Stimulated activated CD8-positive, alpha-beta memory T cell treated with anti-CD3 and anti-CD28 coated beads, Interleukin-4, amount 100 ng/mL, for 1 hour (primary cell): ENCODE measurements around the gene PYGM.
A peak's percentile ranks its signal among the peaks of the same experiment; 100 is the strongest.

Experiments
- DNase-seq, 2 donors: peaks; one replicate each; pipeline ENCODE4 v3.0.0-alpha.2; 2020; ENCODE audit warnings: low read depth in 2 of 2, low spot score in 1 of 2

The PYGM gene

GRCh38 chr11:64768300-64768694 lies 8.5 kb upstream of the PYGM start:
- DNase-seq, result no peak

GRCh38 chr11:64767344-64768299 lies 7.8 kb upstream of the PYGM start:
- peak; percentile 66 to 89 for DNase-seq

DNA sequence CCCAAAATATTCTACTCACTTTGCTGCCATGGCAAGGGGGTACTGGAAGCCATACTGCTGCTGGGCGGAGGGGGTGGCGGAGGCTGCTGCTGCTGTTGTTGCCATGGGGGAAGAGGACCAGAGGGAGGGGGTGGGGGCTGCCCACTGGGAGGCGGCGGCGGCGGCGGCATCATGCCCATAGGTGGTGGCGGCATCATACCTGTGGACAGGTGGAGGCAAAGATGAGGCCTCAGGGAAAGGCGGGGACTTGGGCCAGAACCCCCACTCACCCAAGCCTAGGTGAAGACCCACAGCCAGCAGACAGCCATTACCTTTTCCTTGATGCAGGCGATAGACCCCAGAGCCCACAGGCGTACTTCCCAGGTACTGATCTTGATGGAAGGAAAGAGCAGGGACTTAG lies 7.1 kb upstream of the PYGM start:
- DNase-seq, result no peak

- DNase-seq, result no peak
These were observed 6.3 kb upstream of the PYGM start for GRCh38 chr11:64765851-64766665.

DNA sequence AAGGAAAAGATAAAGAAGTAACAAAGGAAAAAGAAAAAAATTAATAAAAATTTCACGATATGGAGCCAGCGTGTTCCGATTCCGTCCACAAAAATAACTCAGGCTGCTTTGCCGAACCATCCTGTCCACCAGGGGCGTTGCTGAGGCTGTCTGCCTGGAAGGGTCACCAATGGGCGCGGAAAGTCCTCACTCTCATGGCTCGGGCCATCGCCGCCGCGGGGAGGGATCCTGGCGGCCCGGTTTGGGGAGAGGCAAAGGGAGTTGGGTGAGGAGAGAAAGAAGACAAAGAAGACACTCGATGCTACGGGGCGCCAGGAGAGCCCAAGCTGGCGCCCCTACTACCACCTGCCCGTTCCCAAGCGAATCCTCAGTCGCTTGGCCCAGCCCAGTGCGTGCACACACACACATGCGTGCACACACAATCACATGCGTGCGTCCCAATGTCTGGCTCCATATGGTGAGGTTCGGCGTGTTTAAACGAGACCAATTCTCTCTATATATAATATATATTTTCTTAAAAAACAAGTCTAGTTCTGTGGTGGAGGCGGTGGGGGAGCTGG lies 5.6 kb upstream of the PYGM start:
- no peak for DNase-seq

DNA sequence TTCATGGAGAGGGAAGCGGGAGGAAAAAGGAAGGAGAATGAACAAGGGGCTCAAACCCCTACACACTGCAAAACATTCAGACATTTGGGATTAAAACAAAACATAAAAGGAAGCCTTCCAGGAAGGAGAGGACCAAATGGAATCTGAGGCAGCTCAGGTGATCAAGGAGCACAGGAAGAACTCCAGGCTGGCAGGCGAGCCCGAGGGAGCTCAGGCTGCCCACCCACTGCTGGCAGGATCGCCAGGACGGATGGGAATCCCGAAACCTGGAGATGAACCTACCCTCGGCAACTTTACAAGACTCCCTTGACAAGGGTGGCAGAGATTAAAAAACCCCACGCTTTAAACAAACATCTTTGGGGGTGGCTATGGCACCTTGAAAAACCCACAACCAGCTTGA lies 5.0 kb upstream of the PYGM start:
- DNase-seq, result no peak

DNA sequence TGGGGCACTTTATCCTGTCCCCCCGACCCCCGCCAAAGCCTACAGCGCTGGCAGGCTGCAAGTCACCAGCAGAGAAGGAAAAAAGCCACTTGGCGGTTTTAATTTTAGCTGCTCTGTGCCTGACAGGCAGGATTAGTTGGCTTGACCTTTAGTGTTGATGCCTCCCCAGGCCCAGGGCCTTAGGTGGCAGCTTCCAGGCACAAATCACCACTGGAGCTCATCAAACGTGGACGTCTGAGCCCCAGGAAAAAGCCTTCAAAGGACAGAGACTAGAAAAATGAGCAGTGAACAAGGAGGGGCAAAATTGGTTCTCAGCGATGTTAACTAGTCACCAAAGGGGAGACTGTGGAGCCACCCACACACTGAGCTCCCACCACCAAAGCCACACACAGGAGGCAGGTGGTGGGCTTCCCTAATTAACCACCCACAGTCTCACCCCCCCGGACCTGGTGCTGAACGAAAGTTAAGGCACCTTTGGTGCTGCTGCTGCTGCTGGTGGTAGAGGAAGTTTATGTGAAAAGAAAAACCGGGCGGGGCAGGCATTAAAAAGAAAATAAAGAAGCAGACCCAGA lies 4.4 kb upstream of the PYGM start:
- DNase-seq, result peak in 1 of 2 donors; percentile 36

- no peak for DNase-seq
These were observed 3.8 kb upstream of the PYGM start for GRCh38 chr11:64763526-64764039.

GRCh38 chr11:64762674-64763525 lies 3.1 kb upstream of the PYGM start:
- DNase-seq, result no peak

DNA sequence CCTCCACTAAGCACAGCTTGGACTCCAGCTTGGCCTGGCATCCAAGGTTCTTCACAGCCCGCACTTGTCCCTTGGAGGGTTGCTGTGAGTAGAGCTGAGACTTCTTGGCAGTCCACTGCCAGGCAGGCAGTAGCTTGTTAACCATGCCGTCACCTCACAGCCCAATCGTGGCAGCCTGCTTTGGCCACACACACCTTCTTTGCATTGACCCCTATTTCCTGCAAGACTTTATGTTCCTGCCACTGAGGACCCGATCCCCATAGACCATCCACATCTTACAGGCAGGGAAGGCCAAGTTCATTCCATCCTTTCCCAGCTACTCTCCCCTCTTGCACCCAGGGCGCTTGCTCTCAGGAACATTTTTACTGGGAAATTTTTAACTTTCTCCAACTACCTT lies 2.5 kb upstream of the PYGM start:
- DNase-seq, result no peak

GRCh38 chr11:64760759-64761420 lies 1.1 kb upstream of the PYGM start:
- DNase-seq, result no peak

- no peak for DNase-seq
These were observed 548 bp downstream of the PYGM start for GRCh38 chr11:64759131-64759721.

GRCh38 chr11:64758330-64759079 lies 1.3 kb downstream of the PYGM start:
- no peak for DNase-seq

DNA sequence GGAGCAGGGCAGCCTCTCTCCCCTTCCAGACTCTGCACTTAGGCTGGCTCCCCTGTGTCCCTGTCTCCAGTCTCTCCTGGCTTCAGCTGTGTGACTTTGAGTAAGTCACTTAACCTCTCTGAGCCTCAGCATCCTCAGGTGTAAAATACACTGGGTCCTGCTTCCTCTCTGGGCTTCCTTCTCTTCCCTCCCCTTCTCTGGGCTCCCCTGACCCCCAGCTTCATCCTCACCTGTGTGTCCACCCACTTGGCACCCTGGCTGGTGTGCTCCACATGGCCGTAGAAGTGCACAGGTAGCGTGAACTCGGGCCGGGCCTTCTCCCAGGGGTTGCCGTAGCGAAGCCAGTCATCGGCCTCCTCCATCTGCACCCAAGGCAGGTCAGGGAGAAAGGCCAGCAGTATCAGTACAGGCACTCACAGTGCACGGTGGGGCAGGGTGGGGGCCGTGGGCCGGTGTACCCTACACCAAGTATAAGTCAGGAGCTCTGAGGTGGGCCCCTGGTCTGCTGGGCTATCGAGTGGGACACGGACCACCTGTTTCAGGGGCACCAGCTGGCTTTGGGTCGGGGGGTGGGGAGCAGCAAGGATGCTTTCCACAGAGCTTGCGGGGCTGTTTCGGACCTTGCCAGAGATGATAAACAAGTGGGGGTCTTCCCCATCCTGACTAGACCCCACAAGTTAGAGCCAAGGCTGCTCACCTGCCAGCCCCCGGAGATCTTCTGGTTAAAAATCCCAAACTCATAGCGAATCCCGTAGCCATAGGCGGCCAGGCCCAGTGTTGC lies 2.0 kb downstream of the PYGM start:
- no peak for DNase-seq

GRCh38 chr11:64755681-64756361 lies 4.0 kb downstream of the PYGM start:
- no peak for DNase-seq

DNA sequence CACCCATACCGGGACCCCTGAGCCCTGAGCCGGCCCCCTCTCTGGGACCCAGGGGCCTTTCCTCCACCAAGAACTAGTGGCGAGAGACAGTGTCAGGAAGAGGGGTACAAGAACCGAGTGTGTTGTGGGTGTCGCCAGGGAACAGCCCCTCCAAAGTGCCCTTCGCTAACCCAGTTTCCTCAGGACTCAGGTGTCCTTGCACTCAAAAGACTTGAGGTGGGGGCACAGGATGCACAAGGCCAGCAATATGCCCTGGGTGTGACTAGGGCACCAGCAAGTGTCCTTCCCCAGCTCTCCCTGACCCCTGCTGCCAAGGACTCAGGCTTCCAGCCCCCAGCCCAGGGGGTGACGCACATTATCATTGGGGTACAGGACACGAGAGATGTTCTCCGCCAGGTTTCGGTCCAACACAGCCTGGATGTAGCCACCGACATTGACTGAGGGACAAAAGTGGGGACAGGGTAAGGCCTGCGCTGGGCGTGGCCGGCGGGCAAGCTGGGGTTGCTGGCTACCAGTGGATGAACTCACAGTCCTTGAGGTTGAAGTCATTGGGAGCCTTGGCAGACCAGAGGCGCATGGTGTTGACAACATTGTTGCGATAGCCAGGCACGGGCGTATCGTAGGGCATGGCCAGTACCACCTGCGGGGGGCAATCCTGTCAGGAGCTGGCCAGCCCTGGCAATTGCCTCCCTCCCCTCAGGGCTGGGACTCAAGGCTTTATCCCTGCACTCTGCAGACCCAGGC lies 4.7 kb downstream of the PYGM start:
- DNase-seq, result no peak
